LoVo (cell line): ENCODE results near the gene PPP6R2.

ENCODE experiments used
- DNase-seq: peaks from one replicate; pipeline ENCODE4 v3.0.0-alpha.2; 2016; ENCODE audit warnings: low spot score

Gene PPP6R2

DNA sequence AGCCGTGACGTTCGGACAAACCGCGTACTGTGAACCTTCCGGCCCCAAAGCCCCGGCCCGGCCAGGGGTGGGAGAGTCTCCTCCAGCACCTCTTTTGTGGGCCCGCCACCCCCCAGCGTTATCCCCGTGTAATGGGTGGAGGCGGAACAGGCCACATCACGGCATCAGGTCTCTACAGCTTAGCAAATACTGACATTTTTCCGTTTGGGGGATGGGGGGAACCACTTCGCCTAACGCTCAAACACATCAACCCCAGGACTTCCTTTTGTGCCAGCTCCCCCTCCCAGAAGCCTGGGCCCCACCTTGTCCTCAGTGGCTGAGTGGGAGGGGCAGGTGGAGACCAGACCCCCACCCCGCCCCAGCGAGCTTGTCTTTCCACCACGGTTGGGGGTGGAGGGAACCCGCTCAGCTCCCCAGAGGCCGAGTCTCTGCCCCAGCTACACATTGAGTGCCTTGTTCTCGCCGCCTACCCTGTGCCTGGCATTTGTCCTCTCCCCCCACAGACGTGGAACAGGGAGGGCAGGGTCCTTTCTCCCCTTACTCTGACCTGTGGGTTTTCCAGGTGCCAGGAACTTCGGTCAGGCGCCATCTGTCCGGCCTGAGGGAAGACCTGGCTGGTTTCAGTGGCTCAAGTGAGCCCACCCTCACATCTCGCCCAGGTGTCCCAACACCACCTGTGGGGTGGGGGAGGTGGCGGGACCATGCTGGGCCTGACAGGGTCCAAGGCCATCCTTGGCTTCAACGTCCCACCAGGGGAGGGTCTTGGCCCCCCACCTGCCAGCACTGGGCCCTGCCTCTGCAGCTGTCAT is 102.1 kb downstream of the PPP6R2 start:
- DNase-seq, result no peak

- no peak for DNase-seq
Measured at GRCh38 chr22:50445880-50446707, 103.0 kb downstream of the PPP6R2 start.

DNA sequence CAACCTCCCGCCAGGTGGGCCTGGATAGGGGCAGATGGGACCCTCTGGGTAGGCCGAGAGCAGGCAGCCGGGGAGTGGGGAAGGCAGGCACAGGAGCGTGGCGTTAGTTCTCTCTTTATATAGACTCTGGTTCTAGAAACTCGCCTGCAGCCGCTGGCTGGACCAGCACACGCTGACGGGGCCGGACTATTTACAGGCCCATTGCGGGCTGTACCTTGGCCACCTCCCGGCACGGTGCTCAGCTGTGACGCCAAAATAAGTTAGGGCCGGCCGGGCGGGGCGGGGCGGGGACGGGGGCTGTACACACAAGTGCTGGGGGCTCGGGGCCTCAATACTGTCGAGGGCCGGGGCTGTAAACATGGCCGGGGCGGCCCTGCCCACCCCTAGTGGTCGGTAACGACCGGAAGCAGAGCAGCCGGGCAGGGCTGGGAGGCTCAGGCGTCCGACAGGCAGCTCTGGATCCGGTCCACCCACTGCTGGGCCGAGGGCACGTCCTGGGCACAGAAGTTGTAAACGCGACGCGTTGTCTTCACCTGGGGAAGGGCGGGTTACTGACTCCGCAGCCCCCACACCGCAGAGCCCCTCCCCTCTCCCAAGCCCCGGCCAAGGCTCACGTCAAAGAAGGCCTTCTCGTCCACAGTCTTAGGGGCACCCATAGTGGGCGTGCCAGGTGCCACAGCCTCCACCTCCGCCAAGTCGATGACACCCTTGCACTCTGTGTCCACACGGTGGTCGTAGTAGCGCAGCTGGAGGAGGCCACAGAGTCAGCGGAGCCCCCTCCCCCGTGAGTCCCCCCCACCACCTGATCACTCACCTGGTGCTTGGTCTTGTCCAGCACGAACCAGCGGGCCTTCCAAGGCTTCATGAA is 103.8 kb downstream of the PPP6R2 start:
- DNase-seq, result no peak

- DNase-seq, result no peak
Measured at GRCh38 chr22:50447576-50448551, 104.7 kb downstream of the PPP6R2 start.

GRCh38 chr22:50452649-50453048 is 109.5 kb downstream of the PPP6R2 start:
- no peak for DNase-seq

DNA sequence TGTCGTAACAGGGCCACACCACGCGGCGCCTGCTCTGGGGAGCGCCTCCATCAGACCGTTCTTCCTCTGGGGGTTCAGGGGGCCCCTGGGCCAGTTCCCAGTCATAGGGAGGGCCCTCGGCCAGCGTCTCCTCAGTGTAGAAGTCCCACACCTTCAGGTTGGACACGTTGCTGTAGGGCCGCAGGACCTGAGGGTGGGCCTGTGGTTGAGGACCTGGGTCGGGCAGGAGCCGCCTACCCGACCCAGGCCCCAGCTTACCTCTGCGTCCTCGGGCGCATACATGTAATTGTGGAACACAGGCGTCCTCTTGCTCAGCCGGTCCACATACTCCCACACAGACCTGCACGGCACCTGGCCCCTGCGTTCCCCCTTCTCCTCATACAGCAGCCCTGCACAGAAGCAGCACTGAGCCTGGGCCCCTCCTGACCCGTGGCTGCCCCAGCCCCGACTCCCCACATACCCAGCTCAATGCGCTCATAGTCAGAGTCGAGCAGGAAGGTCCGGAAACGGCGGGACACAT is 111.5 kb downstream of the PPP6R2 start:
- DNase-seq, result no peak

DNA sequence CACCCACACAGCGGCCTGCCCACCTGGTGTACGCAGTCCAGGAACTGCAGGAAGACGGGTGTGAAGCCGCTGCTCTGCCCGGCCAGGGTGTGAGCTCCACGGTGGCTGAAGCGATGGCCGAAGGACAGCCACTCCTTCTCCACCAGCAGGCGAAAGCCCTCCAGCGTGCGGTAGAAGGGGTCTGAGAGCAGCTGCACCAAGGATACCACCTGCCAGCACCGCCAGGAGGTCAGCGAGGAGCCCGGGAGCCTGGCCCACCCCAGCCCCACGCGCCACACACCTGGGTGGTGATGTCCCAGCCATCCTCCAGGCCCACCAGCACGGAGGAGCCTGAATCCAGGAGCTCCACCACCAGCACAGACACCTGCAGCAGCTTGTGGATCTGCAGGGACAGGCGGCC is 112.1 kb downstream of the PPP6R2 start:
- DNase-seq, result no peak

- no peak for DNase-seq
Measured at GRCh38 chr22:50456026-50456425, 112.9 kb downstream of the PPP6R2 start.

DNA sequence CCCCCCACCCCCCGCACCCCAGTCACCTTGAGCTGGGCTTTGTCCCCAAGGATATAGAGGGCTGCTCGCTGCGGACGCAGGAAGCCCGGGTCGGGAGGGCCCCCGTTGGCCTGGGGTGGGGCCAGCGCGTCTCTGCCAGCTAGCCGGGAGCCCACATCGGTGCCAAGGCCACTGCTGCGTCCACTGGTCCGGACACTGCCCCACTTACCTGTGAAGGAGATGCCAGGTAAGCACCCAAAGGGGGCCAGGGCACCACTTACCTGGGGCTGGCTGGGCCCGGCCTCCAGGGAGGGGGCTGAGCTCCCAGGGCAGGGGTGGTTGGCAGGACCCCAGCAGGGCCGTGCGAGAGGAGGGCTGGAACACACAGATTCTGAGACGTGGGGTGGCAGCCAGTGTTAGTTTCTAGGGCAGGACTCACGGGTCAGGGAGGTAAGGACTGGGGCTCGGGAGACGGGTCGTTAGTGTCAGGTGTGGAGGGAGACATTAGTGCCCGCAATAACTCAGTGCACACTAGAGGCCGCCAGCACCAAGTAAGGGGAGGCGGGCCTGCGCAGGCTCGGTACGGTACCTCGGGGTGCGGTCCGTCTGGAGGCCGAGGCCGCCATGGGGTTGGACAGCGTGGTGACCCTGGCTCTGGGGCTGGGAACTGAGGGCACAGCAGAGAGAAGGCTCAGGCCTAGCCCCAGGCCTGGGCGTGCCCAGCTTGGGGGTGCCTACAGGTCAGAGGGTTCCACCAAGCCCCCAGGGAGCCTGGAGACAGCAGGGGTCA is 113.5 kb downstream of the PPP6R2 start:
- DNase-seq, result no peak

- no peak for DNase-seq
Measured at GRCh38 chr22:50459016-50459415, 115.9 kb downstream of the PPP6R2 start.

- DNase-seq, result no peak
Measured at GRCh38 chr22:50459496-50460140, 116.5 kb downstream of the PPP6R2 start.

DNA sequence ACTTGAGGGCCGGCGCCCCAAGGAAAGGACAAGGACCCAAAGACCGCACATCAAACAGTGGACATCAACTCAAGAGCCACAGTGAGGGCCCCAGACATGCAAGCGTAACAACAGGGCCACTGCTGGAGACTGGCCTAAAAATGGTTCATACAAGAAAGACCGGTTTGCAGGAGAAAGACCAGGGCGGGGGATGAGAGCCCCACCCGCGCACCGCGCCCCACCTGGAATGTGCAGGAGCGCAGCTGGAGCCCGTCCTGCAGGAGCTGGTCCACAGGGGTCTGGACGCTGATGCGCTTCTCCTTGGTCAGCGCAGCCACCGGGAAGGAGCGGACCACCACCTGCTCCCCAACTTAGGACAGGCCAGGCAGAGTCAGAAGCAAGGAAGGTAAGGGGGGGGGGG is 117.8 kb downstream of the PPP6R2 start:
- DNase-seq, result no peak

DNA sequence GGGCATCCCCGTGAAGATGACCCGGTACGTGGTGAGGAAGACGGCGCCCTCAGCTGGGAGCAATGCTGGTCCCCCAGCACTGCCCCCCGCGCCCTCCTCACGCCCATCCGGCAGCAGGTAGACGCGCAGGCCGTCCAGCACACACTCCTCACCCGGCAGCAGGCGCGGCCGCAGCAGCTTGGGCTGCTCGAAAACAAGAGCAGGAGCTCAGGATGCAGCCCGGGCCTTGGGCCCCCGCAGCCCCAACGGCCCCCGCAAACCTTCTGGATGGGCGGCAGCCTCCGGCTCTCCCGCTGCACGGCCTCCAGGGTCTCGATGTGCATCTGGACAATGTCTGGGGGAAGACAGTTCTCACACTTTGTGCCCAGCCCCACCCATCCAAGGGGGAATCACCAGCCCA is 118.4 kb downstream of the PPP6R2 start:
- no peak for DNase-seq

- no peak for DNase-seq
Measured at GRCh38 chr22:50461979-50462540, 118.9 kb downstream of the PPP6R2 start.

- no peak for DNase-seq
Measured at GRCh38 chr22:50463188-50463900, 120.2 kb downstream of the PPP6R2 start.

- no peak for DNase-seq
Measured at GRCh38 chr22:50464451-50464850, 121.3 kb downstream of the PPP6R2 start.

DNA sequence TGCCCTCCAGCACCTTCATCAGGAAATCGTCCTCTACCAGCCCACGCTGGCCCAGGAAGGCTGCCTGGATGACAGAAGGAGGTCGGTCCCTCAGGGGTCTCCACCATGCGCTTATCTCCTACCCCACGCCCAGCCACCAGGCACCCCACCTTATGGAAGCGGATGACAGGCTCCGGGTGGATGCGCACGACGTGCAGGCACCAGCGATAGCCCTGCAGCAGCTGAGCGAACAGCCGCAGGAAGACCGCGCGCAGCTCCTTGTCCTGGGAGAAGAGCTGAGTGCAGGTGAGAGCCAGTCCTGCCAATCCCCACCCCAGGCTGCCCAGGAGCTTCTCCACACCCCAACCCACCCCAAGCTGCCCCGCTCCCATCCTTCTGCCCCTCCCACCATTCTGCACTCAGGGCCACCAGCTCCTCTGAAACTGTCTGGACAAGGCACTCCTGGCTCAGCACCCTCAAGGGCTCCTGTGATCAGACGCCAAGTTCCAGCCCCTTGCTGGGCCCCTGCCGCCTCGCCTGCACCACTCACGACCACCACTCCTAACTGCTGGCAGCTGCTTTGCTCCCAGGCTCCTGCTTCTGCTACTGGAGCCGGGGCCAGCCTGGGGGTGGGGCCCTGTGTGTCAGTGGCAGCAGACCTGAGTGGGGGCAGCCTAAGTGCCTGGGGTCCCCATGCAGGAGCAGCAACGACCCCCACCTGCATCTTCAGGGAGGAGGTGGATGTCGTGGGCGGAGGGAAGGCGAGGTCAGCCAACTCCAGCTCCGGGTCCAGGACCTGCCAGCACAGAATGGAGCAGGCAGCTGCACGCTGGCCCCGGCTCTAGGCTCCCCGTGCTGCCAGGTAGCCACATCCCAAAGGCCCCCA is 122.2 kb downstream of the PPP6R2 start:
- DNase-seq, result no peak

- no peak for DNase-seq
Measured at GRCh38 chr22:50467341-50467740, 124.2 kb downstream of the PPP6R2 start.
